ENCODE measurements around the gene HDLBP. TPM values are rescaled to one million over a fixed set of nuclear protein-coding genes. Genes with fewer than 3 reads are reported as not detected.

The HDLBP gene
- total and polyA plus RNA-seq, 2 experiments from 2014 or later, result 230 to 306 TPM

- TF ChIP-seq REST (IDR thresholded peaks at IDR 0.05; ENCODE audit: unreplicated experiment) (no peak), EZH2 (IDR thresholded peaks at IDR 0.05; ENCODE audit: low read depth, unreplicated experiment) (no peak), ZNF331 (CRISPR knock-in tag; IDR thresholded peaks at IDR 0.05; ENCODE audit: low read depth) (no peak), EZH2phosphoT487 (IDR thresholded peaks at IDR 0.05; ENCODE audit: unreplicated experiment) (no peak), ETS1 (IDR thresholded peaks at IDR 0.05) (no peak), ZNF114 (CRISPR knock-in tag; IDR thresholded peaks at IDR 0.05) (no peak), CTCF (conservative IDR thresholded peaks at IDR 0.05; ENCODE audit: low read depth in 2 of 2) (no peak), STAT1 (IDR thresholded peaks at IDR 0.05; ENCODE audit: unreplicated experiment) (no peak)
Observed at GRCh38 chr2:241330616-241330981, 15.1 kb upstream of the HDLBP start (continued).

GRCh38 chr2:241329669-241330615, 14.5 kb upstream of the HDLBP start:
- peaks cover 81% of the 10 kb centered on the region for H3K79me2 ChIP-seq (replicated peaks; ENCODE audit: insufficient read depth)
- TF ChIP-seq NANOG (IDR thresholded peaks at IDR 0.05; ENCODE audit: borderline replicate concordance), result no peak
- no peak for TF ChIP-seq REST (IDR thresholded peaks at IDR 0.05; ENCODE audit: unreplicated experiment)
- no peak for TF ChIP-seq ZNF331 (CRISPR knock-in tag; IDR thresholded peaks at IDR 0.05; ENCODE audit: low read depth)
- TF ChIP-seq CTCF (conservative IDR thresholded peaks at IDR 0.05; ENCODE audit: low read depth in 2 of 2), result no peak
- TF ChIP-seq JUNB (IDR thresholded peaks at IDR 0.05; ENCODE audit: unreplicated experiment), result no peak
- no peak for TF ChIP-seq ZNF114 (CRISPR knock-in tag; IDR thresholded peaks at IDR 0.05)
- TF ChIP-seq POLR2AphosphoS5 (IDR thresholded peaks at IDR 0.05; ENCODE audit: low read depth), result no peak
- no peak for TF ChIP-seq EZH2phosphoT487 (IDR thresholded peaks at IDR 0.05; ENCODE audit: unreplicated experiment)
- no peak for TF ChIP-seq ETS1 (IDR thresholded peaks at IDR 0.05)

More at GRCh38 chr2:241329669-241330615, 14.5 kb upstream of the HDLBP start:
- ATAC-seq (no peak; the same call in 2 of the 3 replicates), DNase-seq (ENCODE audit: low spot score) (no peak)
- no peaks in the 10 kb centered on the region for H3K4me1 ChIP-seq (ENCODE audit: insufficient read depth)
- Mint-ChIP-seq H3K9me3 (no peaks in the 10 kb centered on the region), H3K36me3 (ENCODE audit: low read depth) (peaks cover 70% of the 10 kb centered on the region), H3K4me3 (no peak overlapping the region), H3K27ac (peak overlapping the region; percentile 62), H3K4me1 (peaks cover 7% of the 10 kb centered on the region; the same call in 2 of the 3 replicates), H3K27me3 (ENCODE audit: insufficient read depth, low read depth, poor library complexity) (peaks cover 2% of the 10 kb centered on the region)
- no peaks in the 10 kb centered on the region for H3K9me2 ChIP-seq (ENCODE audit: insufficient read depth)
- 0 out of 2 replicates have a peak, but pooled peaks cover 2% of the 10 kb centered on the region for H3F3A ChIP-seq (replicated peaks; ENCODE audit: low read depth)
- H3K36me3 ChIP-seq (ENCODE audit: insufficient read depth), result peaks cover 9% of the 10 kb centered on the region; the same call in 1 of the 2 replicates
- no peak overlapping the region for H3K4me2 ChIP-seq
- peaks cover 39% of the 10 kb centered on the region for H4K20me1 ChIP-seq (replicated peaks; ENCODE audit: insufficient read depth)
- H3K4me3 ChIP-seq, result no peak overlapping the region
- H3K27me3 ChIP-seq (ENCODE audit: insufficient read depth), result no peaks in the 10 kb centered on the region
- H3K27ac ChIP-seq (ENCODE audit: low read depth), result peak overlapping the region; percentile 42; the same call in 1 of the 2 replicates
- H2AFZ ChIP-seq, result no peak overlapping the region
